Right ventricle myocardium inferior (tissue), 1 donor: Measurements from ENCODE around the gene CUL2. TPM values are rescaled to one million over a fixed set of nuclear protein-coding genes. Genes with fewer than 3 reads are reported as not detected.
"Not testable (repeated sequence)": the region's sequence is repeated elsewhere in the genome, so short reads cannot be mapped to it uniquely, and the experiment has no call there.

ENCODE experiments used
- ATAC-seq: fragments of 200-7000 bp; cut with Tn5 transposase; one replicate; pipeline ENCODE4 v1.9.1; 2020; ENCODE audit warnings: mild to moderate bottlenecking, moderate library complexity
- DNase-seq: peaks from one replicate; pipeline ENCODE4 v3.0.0; 2021; ENCODE audit errors: missing footprints
- intact Hi-C: fragments of 100-400 bp; cut with DNase I; formaldehyde crosslinking; loops from one replicate; pipeline ENCODE4 v1.11.0; 2022
- total RNA-seq: library from RNA; stranded (reverse); fragmentation: NEBNext Ultra II Directional; extraction: Animal tissue kit (Norgen Biotek cat#: 25700); gene quantifications from one replicate; pipeline ENCODE4 v1.2.1, GENCODE V29; 2021
- donor health status: DM: no; HTN: yes; CAD: no; lungs with severe emphysema.

The CUL2 gene
- total RNA-seq, 1 donor from 2014 or later: 39.6 TPM

DNA sequence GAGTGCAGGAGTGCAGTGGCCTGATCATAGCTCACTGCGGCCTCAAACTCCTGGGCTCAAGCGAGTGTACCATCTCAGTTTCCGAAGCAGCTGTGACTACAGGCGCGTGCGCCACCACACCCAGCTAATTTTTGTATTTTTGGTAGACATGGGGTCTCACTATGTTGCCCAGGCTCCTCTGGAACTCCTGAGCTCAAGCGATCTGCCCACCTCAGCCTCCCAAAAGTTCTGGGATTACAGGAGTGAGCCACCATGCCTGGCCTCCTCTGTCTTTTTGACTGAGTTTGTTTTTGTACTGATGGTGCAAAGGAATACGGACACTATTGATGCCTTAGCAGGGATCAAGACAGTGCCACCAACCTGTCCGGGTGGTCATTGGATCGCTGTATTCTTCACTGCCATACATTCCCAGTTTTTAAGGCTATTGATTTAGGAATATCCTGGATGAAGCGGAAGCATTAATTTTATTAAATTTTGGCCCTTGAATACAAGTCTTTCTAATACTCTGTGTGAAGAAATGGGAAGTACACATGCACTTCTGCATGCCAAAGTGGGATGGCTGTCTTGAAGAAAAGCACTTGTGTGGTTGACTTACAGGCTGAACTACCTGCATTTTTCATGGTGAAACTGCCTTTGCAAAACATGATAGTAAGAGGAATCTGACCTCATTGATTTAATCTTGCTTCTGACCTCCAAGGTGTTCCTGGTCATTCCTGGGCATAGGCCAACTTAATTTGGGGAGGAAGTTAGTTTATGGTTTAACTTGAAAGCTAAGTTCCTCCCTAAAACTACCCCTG, 2.1 kb upstream of the CUL2 start:
- ATAC-seq: no peak
- no peak for DNase-seq
- intact Hi-C loops: loop anchor here (2.0 kb wide), 1 partner anchor 35 kb away; the partner anchor contains the start of gene CREM

DNA sequence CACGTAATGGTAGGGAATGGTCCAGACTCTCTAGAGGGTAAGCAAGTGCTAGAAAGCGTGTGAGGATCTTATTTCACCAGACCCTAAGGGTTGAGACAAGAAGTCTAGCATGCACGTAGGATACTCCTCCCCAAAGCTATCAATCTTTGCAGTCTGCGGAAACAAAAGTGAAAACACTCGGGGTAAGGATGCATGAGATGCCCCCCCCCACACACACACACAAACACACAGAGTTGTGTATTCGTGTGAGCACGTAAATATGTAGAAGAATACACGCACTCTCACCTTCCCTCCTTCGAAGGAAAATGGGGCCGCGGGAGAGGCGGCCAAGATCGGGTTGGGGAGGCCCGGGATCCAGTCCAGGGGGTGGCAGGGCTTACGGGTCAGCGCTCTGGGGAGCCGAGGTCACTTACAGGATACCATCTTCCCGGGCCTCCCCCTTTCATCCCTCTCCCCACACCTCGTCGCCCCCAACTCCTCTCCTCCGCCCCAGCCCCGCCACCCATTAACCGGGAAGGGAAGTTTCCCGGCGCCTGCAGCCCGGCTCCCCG, 455 bp downstream of the CUL2 start:
- DNase-seq: no peak
- intact Hi-C loops: loop anchor here (2.0 kb wide), 1 partner anchor 37 kb away; the partner anchor contains the start of gene CREM
- peak; percentile 29 for ATAC-seq

DNA sequence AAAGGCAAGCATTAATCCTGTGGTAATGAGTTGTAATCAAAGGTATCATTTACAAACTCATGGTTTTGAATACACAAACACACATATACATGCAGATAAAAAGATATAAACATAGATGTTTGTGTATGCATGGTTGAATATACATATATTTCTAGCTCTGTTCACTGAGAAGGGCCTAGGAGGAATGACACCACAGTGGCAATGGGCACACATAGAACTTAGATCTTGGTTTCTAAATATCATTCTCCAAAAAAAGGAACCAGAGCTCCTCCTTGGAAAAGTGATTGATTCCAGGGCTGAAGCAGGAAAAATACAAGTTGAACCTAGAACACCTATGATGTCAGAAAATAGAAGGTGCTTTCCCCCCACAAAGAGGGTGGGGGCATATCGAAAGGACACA, 6.9 kb downstream of the CUL2 start:
- intact Hi-C loops: no loop called here
- DNase-seq (no peak), ATAC-seq (no peak)

DNA sequence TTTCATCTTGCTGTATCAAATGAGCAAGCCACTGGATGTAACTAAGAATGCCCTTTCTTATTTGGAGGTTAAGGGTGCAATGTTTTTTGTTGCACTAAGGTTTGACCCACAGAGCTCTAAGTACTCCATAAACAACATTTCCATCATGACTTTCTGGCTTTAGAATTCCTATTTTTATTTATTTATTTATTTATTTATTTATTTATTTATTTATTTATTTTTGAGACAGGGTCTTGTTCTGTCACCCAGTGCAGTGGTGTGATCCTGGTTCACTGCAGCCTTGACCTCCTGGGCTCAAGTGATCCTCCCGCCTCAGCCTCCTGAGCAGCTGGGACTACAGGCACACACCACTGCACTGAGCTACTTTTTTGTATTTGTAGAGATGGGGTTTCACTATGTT, 9.9 kb downstream of the CUL2 start:
- DNase-seq, ATAC-seq, intact Hi-C loops: not testable (repeated sequence)

DNA sequence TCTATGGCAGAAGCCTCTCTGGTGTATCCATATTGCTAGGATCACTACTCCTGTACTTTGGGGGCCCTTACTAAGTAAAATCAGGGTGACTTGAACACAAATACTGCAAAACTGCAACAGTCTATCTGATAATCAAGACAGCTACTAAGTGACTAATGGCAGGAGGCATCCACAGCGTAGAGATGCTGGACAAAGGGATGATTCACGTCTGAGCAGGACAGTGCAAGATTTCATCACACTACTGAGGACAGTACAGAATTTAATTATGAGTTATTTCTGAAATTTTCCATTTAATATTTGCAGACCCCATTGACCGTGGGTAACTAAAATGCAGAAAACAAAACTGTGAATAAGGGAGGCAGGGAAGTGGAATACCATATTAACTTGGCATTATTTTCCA, 10.4 kb downstream of the CUL2 start:
- intact Hi-C loops: no loop called here
- no peak for ATAC-seq
- DNase-seq: no peak

DNA sequence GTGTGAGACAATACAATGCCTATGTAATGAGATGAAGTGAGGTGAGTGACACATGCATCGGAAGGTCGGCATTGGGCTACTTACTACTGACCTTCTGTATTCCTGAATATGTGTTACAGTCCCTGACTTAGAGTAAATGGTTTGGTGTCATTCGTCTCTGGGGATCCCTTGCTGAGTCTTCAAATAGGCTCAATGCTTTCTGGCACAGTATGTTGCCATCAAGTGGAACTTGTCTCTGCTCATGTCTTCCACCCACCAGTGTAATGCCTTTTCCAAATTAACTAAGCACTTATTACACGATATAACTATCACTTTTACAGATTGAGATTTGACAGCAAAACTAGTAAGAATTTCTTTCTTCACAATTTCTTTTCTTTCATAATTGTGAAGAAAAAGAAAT, 10.9 kb downstream of the CUL2 start:
- no peak for ATAC-seq
- intact Hi-C loops: no loop called here

DNA sequence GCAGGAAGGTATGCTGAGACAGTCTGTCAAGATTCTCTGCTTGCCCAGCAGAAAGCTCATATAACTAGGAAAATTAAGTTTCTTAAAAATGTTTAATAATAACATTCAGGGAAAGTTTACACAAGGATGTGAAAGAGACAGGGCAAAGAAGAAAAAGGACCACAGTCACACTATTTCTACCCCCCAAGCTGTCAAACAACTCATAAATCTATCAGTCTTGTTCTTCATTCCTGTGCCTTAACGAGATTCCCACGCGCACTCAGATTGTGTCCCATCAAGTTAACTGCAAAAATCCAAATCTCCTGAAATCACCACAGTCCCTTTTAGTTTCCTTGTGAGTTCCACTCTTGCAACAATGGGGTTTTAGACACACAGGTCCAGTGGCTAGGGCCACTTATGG, 14.9 kb downstream of the CUL2 start:
- DNase-seq (no peak), ATAC-seq (no peak)
- intact Hi-C loops: no loop called here

More for the DNA sequence above, 10.9 kb downstream of the CUL2 start:
- DNase-seq: no peak

DNA sequence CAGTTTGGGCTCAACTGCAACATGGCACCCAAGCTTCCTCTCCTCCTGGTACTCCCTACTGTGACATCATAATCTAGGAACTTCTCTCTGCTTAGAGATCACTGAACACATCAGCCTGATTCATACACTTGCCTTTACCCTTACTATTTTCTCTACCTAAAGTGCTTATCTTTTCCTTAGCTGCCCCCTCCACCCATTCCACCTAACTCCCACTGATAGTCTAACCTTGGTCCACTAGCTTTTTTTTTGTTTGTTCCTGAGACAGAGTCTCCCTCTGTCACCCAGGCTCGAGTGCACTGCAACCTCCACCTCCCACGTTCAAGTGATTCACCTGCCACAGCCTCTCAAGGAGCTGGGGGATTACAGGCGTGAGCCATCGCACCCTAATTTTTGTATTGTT, 15.9 kb downstream of the CUL2 start:
- intact Hi-C loops: no loop called here
- DNase-seq (no peak), ATAC-seq (no peak)

DNA sequence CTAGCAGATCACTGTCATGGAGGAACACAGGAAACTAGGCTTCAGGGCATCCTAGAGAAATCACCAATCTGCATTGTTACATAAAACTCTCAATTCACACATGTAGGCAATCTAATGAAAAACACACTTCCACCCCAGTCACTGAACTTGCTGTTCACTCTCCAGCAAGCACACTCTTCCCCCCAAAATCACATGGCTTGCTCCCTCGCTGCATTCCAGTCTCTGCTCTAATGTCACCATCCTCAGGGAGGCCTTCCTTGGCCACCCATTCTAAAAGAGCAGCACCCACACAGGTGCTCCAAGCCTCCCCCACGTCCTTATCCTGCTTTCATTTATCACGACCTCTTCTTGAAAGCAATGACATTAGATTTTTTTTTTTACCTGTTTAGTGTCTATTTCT, 19.6 kb downstream of the CUL2 start:
- ATAC-seq (no peak), DNase-seq (no peak)
- intact Hi-C loops: no loop called here

DNA sequence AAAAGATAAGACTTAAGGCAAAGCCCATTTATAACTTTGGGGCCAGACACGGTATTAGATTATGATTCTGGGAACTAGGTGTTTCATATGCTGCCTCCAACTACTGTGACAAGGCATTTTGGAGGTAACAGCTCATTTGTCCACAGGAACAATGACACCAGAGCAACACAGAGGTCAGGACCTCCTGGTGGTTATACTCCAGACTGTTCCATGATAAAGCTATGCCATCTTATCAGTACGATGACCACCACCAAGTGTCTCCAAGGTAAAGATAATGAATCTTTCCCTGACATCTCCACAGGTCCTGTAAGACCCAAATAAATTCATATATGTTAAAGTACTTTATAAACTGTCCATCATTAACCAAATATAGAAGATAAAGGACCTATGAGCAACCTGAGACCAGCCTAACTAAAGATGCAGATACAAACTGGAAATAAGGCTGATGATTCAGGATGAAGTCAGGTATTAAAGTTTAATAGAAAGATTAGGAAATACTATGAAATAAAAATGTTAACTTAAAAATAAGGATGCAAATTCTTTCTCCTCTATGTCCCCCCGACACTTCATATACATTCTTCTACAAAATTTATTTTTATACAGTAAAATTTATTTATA, 26.2 kb downstream of the CUL2 start:
- no peak for ATAC-seq
- no peak for DNase-seq
- intact Hi-C loops: no loop called here

DNA sequence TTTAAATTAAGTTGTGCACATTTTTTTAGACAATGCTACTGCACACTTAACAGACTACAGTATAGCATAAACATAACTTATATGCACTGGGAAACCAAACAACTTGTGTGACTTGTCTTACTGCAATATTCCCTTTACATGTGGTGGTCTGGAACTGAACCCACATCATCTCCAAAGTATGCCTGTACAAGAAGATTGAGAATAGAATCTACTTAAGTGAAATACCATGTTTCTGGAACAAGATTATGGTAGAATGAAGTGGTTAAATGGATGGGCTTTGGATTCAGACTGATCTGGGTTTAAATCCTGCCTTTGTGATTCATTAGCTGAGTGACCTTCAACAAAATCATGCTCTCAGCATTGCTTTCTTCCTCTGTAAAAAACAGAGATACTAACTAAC, 30.7 kb downstream of the CUL2 start:
- intact Hi-C loops: no loop called here
- ATAC-seq: no peak
- DNase-seq: no peak

DNA sequence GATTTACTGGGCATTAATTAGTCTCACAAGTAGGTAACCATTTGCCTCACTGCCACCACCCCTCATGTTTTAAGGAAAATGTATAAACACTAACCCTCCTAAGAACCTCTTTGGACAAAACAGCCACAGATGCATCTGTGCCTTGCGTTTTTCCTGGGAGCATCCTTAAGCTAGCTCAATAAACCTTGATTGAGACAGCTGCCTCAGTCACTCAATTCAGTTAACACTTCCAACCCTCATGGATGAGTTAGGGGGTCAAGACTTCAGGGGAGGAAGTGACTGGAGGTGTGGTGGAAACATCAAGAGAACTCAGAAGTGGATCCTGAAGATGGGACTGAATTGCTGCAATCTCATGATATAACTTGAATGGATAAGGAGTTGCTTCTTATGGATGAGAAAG, 31.5 kb downstream of the CUL2 start:
- no peak for DNase-seq
- ATAC-seq: no peak
- intact Hi-C loops: no loop called here

DNA sequence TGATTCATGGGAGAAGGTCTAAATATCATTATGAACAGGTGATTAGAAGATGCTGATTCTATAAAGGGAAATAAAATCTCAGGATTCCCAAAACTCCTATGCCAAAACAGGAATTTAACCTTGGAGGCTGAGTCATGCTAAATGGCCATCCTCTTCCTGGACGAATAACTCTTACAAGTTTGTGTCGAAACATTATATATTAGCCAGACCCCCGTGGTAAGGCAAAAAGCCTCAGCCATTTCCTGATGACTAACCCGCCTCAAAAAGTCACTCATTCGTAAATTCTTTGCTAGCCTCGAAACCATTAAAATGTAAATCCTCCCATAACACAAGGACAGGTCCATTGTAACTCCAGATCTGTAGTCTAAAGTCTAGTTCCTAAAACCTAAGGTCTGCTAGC, 32.0 kb downstream of the CUL2 start:
- intact Hi-C loops: no loop called here
- no peak for ATAC-seq
- no peak for DNase-seq

DNA sequence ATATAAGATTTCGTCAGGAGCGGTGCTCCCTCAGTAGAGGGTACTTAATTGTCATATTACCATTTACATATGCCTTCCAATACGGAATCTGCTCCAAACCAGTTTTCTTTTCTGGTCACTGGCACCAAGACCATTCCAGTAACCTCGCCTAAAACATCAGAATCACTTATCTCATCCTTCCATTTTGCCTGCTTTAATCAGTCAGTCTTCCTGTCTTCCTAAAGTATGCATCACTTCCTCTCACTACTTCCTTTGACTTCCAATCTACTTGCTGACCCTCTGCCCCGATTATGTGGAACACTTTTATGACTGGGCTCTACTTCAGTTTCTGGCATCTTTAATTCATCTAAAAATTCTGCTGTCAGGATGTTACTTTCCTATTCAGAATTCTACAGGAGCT, 33.5 kb downstream of the CUL2 start:
- intact Hi-C loops: no loop called here
- ATAC-seq (no peak), DNase-seq (no peak)

DNA sequence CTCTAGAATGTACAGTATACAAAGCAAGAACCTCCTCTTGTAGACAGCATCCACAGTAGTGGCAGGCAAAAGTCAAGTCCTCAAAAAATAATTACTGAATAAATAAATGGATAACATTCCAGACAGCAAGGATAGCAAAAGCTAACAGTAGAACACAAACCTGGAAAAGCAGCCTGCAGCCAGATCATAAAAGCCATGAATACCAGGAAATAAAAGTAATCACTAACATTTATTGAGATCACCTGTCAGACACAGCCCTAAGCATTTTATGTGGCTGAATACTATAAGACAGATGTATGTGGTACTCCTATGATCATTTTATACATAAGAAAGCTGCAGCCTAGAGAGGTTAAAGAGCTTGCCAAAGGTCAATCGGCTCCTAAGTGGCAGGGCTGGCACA, 34.0 kb downstream of the CUL2 start:
- no peak for DNase-seq
- intact Hi-C loops: no loop called here
- ATAC-seq: no peak

DNA sequence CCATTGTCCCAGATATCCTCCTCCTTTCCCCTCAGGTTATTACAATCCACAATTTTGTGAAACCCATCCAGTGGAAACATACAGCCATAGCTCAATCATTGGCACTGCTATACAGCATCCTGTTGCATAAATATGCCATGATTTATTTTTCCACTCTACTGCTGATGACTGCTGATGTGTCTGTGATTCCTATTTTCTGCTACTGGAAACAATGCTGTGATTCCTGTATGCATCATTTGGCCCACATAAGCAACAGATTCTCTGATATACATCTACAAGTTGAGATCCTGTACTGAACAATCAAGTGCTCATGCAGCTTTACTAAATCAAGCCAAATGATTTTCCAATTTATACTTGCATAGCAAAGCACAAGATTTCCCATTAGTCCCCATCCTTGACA, 39.6 kb downstream of the CUL2 start:
- intact Hi-C loops: no loop called here
- no peak for DNase-seq
- ATAC-seq: no peak

DNA sequence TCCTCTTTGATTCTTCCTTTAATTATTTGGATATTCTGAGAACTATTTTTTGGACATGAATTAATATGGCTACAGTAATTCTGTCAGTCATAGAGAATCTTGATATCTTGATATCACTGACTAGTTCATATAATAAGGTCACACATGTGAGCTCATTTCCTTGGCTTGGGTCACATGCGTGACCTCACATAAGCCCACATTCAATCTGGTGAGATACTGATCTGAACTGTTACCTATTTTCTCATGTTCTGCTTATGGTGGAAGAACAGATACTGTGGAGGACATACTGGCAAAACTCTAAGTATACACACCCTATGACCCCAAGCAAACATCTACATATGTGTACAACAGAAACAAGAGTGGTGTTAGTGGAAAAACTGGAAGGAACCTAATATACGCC, 44.1 kb downstream of the CUL2 start:
- intact Hi-C loops: no loop called here
- no peak for ATAC-seq
- DNase-seq: no peak

DNA sequence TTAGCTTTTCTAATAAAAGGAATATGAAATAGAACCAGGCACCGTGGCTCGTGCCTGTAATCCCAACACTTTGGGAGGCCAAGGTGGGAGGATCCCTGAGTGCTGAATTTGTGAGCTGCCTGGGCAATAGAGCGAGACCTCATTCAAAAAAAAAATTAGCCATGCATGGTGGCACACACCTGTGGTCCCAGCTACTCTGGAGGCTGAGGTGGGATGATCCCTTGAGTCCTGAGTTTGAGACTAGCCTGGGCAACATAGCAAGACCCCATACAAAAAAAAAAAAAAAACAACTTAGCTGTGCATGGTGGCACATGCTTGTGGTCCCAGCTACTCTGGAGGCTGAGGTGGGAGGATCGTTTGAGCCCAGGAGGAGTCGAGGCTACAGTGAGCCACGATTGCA, 44.9 kb downstream of the CUL2 start:
- DNase-seq, ATAC-seq, intact Hi-C loops: not testable (repeated sequence)

DNA sequence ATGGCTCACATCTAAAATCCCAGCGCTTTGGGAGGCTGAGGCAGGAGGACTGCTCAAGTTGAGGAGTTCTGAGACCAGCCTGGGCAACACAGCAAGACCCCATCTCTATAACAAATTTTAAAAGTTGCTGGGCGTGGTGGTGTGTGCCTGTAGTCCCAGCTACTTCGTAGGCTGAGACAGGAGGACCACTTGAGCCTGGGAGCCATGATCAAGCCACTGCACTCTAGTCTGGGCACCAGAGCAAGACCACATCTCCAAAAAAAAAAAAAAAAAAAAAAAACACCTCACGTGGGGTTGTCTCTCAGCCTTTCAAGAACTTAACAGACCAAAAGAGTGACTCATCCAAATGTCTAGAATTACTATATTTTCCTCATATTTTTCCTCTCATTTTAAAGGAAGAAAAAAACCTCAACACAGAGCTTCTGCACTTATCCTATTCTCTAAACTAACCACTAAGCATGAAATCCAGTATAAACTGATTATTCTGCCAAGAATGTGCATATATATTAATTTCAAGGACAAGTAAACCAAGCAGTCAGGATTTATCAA, 46.3 kb downstream of the CUL2 start:
- intact Hi-C loops: no loop called here
- DNase-seq: no peak
- no peak for ATAC-seq

DNA sequence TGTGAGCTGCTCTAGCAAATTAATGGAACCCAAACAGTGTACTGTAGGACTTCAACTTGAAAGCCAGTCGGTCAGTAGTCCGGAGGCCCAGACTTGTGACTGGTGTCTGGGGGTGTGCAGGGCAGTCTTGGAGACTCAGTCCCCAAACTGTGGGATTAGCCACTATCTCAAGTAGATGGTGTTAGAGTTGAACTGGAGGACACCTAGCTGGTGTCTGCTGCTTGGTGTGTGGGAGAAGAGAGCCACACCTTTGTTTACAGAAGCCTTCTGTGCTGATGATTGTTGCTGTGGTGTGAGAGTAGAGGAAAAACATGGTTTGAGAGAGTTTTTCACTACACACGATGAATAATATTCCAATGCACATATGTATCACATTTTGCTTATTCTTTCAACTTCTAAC, 47.4 kb downstream of the CUL2 start:
- no peak for ATAC-seq
- intact Hi-C loops: no loop called here
- DNase-seq: no peak
